ENCODE measurements around the gene CIC. TPM values are rescaled to one million over a fixed set of nuclear protein-coding genes. Genes with fewer than 3 reads are reported as not detected.

Gene CIC
- total and polyA plus RNA-seq, 9 of the 15 experiments (the other 6 are each of a cell fraction or from before 2014, with no cell fraction given): 0.07 to 44.7 (median 8.6) TPM

GRCh38 chr19:42229855-42230351 is 39.1 kb upstream of the CIC start (continued):
- no peak for TF ChIP-seq ZNF280A (IDR thresholded peaks at IDR 0.05; ENCODE audit: low read depth, partially characterized antibody)
- no peak for TF ChIP-seq TCF15 (CRISPR knock-in tag; IDR thresholded peaks at IDR 0.05)
- TF ChIP-seq ZBTB49 (CRISPR knock-in tag; IDR thresholded peaks at IDR 0.05; ENCODE audit: borderline replicate concordance): no peak
- TF ChIP-seq GMEB1 (CRISPR knock-in tag; IDR thresholded peaks at IDR 0.05): no peak
- peak; percentile 42; the same call in 1 of the 2 replicates for TF ChIP-seq ZBTB40 (IDR thresholded peaks at IDR 0.05)
- no peak for TF ChIP-seq ZBTB40 (CRISPR knock-in tag; IDR thresholded peaks at IDR 0.05)
- no peak for TF ChIP-seq GTF3C2 (IDR thresholded peaks at IDR 0.05; ENCODE audit: borderline replicate concordance, extremely low read depth, insufficient read length)
- TF ChIP-seq ZNF77 (CRISPR knock-in tag; IDR thresholded peaks at IDR 0.05): no peak
